GM12878 (cell line): ENCODE results near the gene CDH8. TPM values are rescaled to one million over a fixed set of nuclear protein-coding genes. Genes with fewer than 3 reads are reported as not detected.

Experiments used
- ATAC-seq: fragments of 200-7000 bp; cut with Tn5 transposase; 3 replicates; pipeline ENCODE4 v1.9.1; 2020; ENCODE audit warnings: mild to moderate bottlenecking, moderate library complexity
- BruUV-seq: library from RNA; stranded (reverse); fragments of 400-500 nt; replicated peaks from 2 replicates; lab custom pipeline; 2021; lab: Mats Ljungman, UMichigan
- CTCF ChIA-PET: fragments of 300-600 bp; sonication (Branson Sonifier 250); formaldehyde crosslinking; extraction: SDS; loops from one replicate; lab custom pipeline; 2021; ENCODE audit warnings: inconsistent platforms; lab: Yijun Ruan, JAX
- POLR2A ChIA-PET: fragments of 350-600 bp; formaldehyde crosslinking; extraction: SDS; loops from one replicate; lab custom pipeline; 2021; ENCODE audit warnings: inconsistent platforms; lab: Charles Lee
- RAD21 ChIA-PET: fragments of 300-600 bp; sonication (Branson Sonifier 250); formaldehyde crosslinking; loops from one replicate; lab custom pipeline; 2023; ENCODE audit warnings: antibody characterized with exemption; ENCODE audit not compliant: unreplicated experiment; lab: Charles Lee
- SMC1A ChIA-PET: fragments of 300-600 bp; sonication (Branson Sonifier 250); formaldehyde crosslinking; loops from one replicate; lab custom pipeline; 2023; ENCODE audit not compliant: unreplicated experiment, uncharacterized antibody; lab: Charles Lee
- DNase-seq: peaks from one replicate; pipeline ENCODE4 v3.0.0-alpha.2; 2011; ENCODE audit warnings: low read depth, low spot score
- FAIRE-seq: peaks from 3 replicates; lab custom pipeline; 2011; peaks lifted over from hg19 to GRCh38; lab: Jason Lieb, UNC
- H2AFZ ChIP-seq: 2 replicates; pipeline ENCODE4 v1.6.0; 2011; ENCODE audit warnings: low read depth, low read length, control low read depth; ENCODE audit not compliant: control insufficient read depth
- H3K27ac ChIP-seq: 2 replicates; pipeline ENCODE4 v1.5.1; 2011; ENCODE audit warnings: control low read depth; ENCODE audit not compliant: control insufficient read depth, insufficient read depth
- H3K27me3 ChIP-seq, 2 experiments: replicated peaks in 1 of 2; 2 replicates each; pipeline versions ENCODE4 v1.6.0 to v1.6.1; 2011; ENCODE audit warnings: low read length in 1 of 2; ENCODE audit not compliant: control insufficient read depth in 2 of 2, insufficient read depth in 2 of 2
- H3K36me3 ChIP-seq, 2 experiments: 2 replicates each; pipeline ENCODE4 v1.5.1; 2011; ENCODE audit warnings: low read length in 1 of 2; ENCODE audit not compliant: control insufficient read depth in 2 of 2, insufficient read depth in 2 of 2
- H3K4me1 ChIP-seq: 2 replicates; pipeline ENCODE4 v1.6.1; 2011; ENCODE audit warnings: mild to moderate bottlenecking, low read length, moderate library complexity, mixed read lengths; ENCODE audit not compliant: control insufficient read depth, insufficient read depth
- H3K4me2 ChIP-seq: 2 replicates; pipeline ENCODE4 v1.6.0; 2011; ENCODE audit warnings: control low read depth; ENCODE audit not compliant: control insufficient read depth, insufficient read depth
- H3K4me3 ChIP-seq: fragments of 200-600 bp; sonication (generic); 2 replicates; pipeline ENCODE4 v1.5.1; 2016
- H3K79me2 ChIP-seq: 2 replicates; pipeline ENCODE4 v1.6.0; 2011; ENCODE audit warnings: low read length; ENCODE audit not compliant: control insufficient read depth, insufficient read depth
- H3K9ac ChIP-seq: 2 replicates; pipeline ENCODE4 v1.8.0; 2011; ENCODE audit warnings: low read length, control low read depth, mixed read lengths; ENCODE audit not compliant: control insufficient read depth, insufficient read depth
- H3K9me3 ChIP-seq: replicated peaks from 3 replicates; pipeline ENCODE4 v1.5.1; 2011; ENCODE audit warnings: mild to moderate bottlenecking, low read length; ENCODE audit not compliant: control insufficient read depth, insufficient read depth
- H4K20me1 ChIP-seq: 2 replicates; pipeline ENCODE4 v1.6.0; 2011; ENCODE audit not compliant: control insufficient read depth, insufficient read depth
- BRCA1 ChIP-seq: IDR thresholded peaks from 2 replicates; pipeline ENCODE4 v1.6.1; 2011; ENCODE audit warnings: low read depth, low read length, improper control_type of control experiment
- CHD4 ChIP-seq: fragments of 200-600 bp; sonication (generic); IDR thresholded peaks from 2 replicates; pipeline ENCODE4 v1.6.1; 2016; ENCODE audit warnings: mild to moderate bottlenecking
- DPF2 ChIP-seq: fragments of 450-650 bp; IDR thresholded peaks from 2 replicates; pipeline ENCODE4 v1.6.1; 2017; ENCODE audit warnings: mild to moderate bottlenecking
- E2F4 ChIP-seq: IDR thresholded peaks from 2 replicates; pipeline ENCODE4 v1.6.1; 2012; ENCODE audit warnings: low read depth, low read length, improper control_type of control experiment
- ELK1 ChIP-seq: IDR thresholded peaks from 2 replicates; pipeline ENCODE4 v1.6.1; 2012; ENCODE audit warnings: low read depth, low read length, improper control_type of control experiment
- NKRF ChIP-seq: fragments of 450-650 bp; conservative IDR thresholded peaks from 2 replicates; pipeline ENCODE4 v1.6.1; 2017; ENCODE audit warnings: mild to moderate bottlenecking, moderate library complexity
- NR2F1 ChIP-seq: fragments of 450-650 bp; conservative IDR thresholded peaks from 2 replicates; pipeline ENCODE4 v1.6.1; 2017; ENCODE audit warnings: mild to moderate bottlenecking
- POLR2A ChIP-seq: IDR thresholded peaks from 2 replicates; pipeline ENCODE4 v1.6.1; 2011; ENCODE audit warnings: low read depth, mild to moderate bottlenecking, low read length
- RBBP5 ChIP-seq: fragments of 200-600 bp; sonication (generic); conservative IDR thresholded peaks from 2 replicates; pipeline ENCODE4 v1.6.1; 2016
- SIN3A ChIP-seq: IDR thresholded peaks from 2 replicates; pipeline ENCODE4 v1.6.1; 2012; ENCODE audit warnings: low read depth, low read length, improper control_type of control experiment
- SMARCA5 ChIP-seq: fragments of 450-650 bp; IDR thresholded peaks from 2 replicates; pipeline ENCODE4 v1.6.1; 2017; ENCODE audit warnings: mild to moderate bottlenecking
- SP1 ChIP-seq: IDR thresholded peaks from one replicate; pipeline ENCODE4 v1.6.1; 2011; ENCODE audit warnings: low read depth, low read length
- TCF3 ChIP-seq: IDR thresholded peaks from 2 replicates; pipeline ENCODE4 v1.6.1; 2012; ENCODE audit warnings: low read depth, mild to moderate bottlenecking, low read length, borderline replicate concordance; ENCODE audit not compliant: insufficient read depth
- USF1 ChIP-seq: IDR thresholded peaks from 2 replicates; pipeline ENCODE4 v1.6.1; 2011; ENCODE audit warnings: borderline replicate concordance, low read depth, mild to moderate bottlenecking, moderate library complexity, mixed read lengths, low read length; ENCODE audit not compliant: insufficient read depth; ENCODE audit errors: extremely low read length
- WGBS: methylation state at CpG from one replicate; pipeline ENCODE4 v1.1.6; 2016; ENCODE audit warnings: low lambda C conversion rate; ENCODE audit not compliant: insufficient replicate concordance, insufficient coverage; ENCODE audit errors: missing lambda C conversion rate; 5-methylcytosine and 5-hydroxymethylcytosine counted together
- in situ Hi-C: fragments of 300-500 bp; cut with MboI; formaldehyde crosslinking; loops from 9 replicates; pipeline ENCODE4 v1.14.3; 2018; ENCODE audit warnings: mixed read lengths
- intact Hi-C: fragments of 100-400 bp; cut with micrococcal nuclease; formaldehyde crosslinking; loops from one replicate; pipeline ENCODE4 v1.14.2; 2022; ENCODE audit not compliant: unreplicated experiment
- polyA plus RNA-seq, 11 experiments: library from polyadenylated mRNA; depleted of rRNA in 4 of 11; unstranded in 6 of 11; stranded (reverse) in 5 of 11; fragments of >200 nt; fragmentation: Nextera tagmentation in 4 of 11; fragmentation: Illumina TruSeq in 1 of 11; extraction: Ambion mirVana in 4 of 11; extraction: Trizol in 1 of 11; gene quantifications; 1 replicate in 1 of 11; 2 replicates in 10 of 11; pipeline versions ENCODE4 v1.2.1 to v1.2.3, GENCODE V29; 2011 to 2016; ENCODE audit warnings: inconsistent platforms in 2 of 11, missing spikeins in 2 of 11, low read depth in 1 of 11
- total RNA-seq, 4 experiments: library from RNA; depleted of rRNA in 3 of 4; stranded (reverse); fragments of >200 nt in 3 of 4; fragmentation: Illumina TruSeq in 1 of 4; extraction: Trizol in 1 of 4; gene quantifications; 2 replicates each; pipeline versions ENCODE4 v1.2.1 to v1.2.3, GENCODE V29; 2013 to 2021

Gene CDH8
- total and polyA plus RNA-seq, 10 of the 15 experiments (the other 5 are each of a cell fraction or from before 2014, with no cell fraction given) = 0.13 to 0.68 (median 0.25) TPM; not detected in 3

GRCh38 chr16:61915569-61915968, 120.7 kb downstream of the CDH8 start:
- H2AFZ ChIP-seq = no peak overlapping the region
- SMC1A ChIA-PET = no interaction called here
- no peak overlapping the region for H3K4me3 ChIP-seq
- no peaks in the 10 kb centered on the region for H3K4me1 ChIP-seq
- no peaks in the 10 kb centered on the region for H3K27me3 ChIP-seq
- no peak for FAIRE-seq
- BruUV-seq = no TSS peak
- 81% methylated on average over 3 of the region's 3 CpGs for WGBS
- H3K27ac ChIP-seq = no peak overlapping the region
- H3K79me2 ChIP-seq = no peaks in the 10 kb centered on the region
- intact Hi-C loops = no loop called here
- H3K9me3 ChIP-seq = no peaks in the 10 kb centered on the region
- DNase-seq = no peak
- no peaks in the 10 kb centered on the region for H3K36me3 ChIP-seq
- H4K20me1 ChIP-seq = no peaks in the 10 kb centered on the region
- in situ Hi-C loops = no loop called here
- POLR2A ChIA-PET = no interaction called here
- no peak for ATAC-seq
- no peak for TF ChIP-seq USF1
- TF ChIP-seq RBBP5 = no peak
- TF ChIP-seq POLR2A = no peak
- no peak for TF ChIP-seq NR2F1
- no peak for TF ChIP-seq BRCA1
- no peak for TF ChIP-seq TCF3
- TF ChIP-seq NKRF = no peak
- no peak for TF ChIP-seq ELK1
- no peak for TF ChIP-seq SIN3A
- TF ChIP-seq SMARCA5 = no peak
- TF ChIP-seq DPF2 = no peak
- TF ChIP-seq SP1 = no peak
- no peak for TF ChIP-seq E2F4
- TF ChIP-seq CHD4 = no peak
- TF ChIP-seq, all 136 proteins: peak for 0
- H3K4me2 ChIP-seq = no peak overlapping the region
- no peak overlapping the region for H3K9ac ChIP-seq
- CTCF ChIA-PET = no interaction called here
- RAD21 ChIA-PET = no interaction called here
